Stimulated activated CD4-positive, alpha-beta T cell treated with anti-CD3 and anti-CD28 coated beads, Interleukin-2, amount 100 ng/mL, for 4 hours (primary cell): ENCODE data around the gene CARD11.

ENCODE experiments used
- DNase-seq: peaks from one replicate; pipeline ENCODE4 v3.0.0-alpha.2; 2020; ENCODE audit warnings: low read depth

Gene CARD11

GRCh38 chr7:2872296-2872874, 171.3 kb downstream of the CARD11 start:
- no peak for DNase-seq

- peak; percentile 26 for DNase-seq
Observed at GRCh38 chr7:2870471-2870931, 173.2 kb downstream of the CARD11 start.

- no peak for DNase-seq
Observed at GRCh38 chr7:2869981-2870380, 173.7 kb downstream of the CARD11 start.

GRCh38 chr7:2866601-2867000, 177.1 kb downstream of the CARD11 start:
- DNase-seq = no peak

GRCh38 chr7:2864999-2865670, 178.5 kb downstream of the CARD11 start:
- peak; percentile 56 for DNase-seq

GRCh38 chr7:2864204-2864985, 179.3 kb downstream of the CARD11 start:
- DNase-seq = no peak

- peak; percentile 54 for DNase-seq
Observed at GRCh38 chr7:2863461-2864066, 180.1 kb downstream of the CARD11 start.

GRCh38 chr7:2862831-2863361, 180.8 kb downstream of the CARD11 start:
- no peak for DNase-seq

- no peak for DNase-seq
Observed at GRCh38 chr7:2861509-2861908, 182.2 kb downstream of the CARD11 start.

- DNase-seq = no peak
Observed at GRCh38 chr7:2860627-2861133, 183.0 kb downstream of the CARD11 start.

GRCh38 chr7:2859952-2860351, 183.7 kb downstream of the CARD11 start:
- DNase-seq = no peak

GRCh38 chr7:2858621-2859020, 185.0 kb downstream of the CARD11 start:
- no peak for DNase-seq

GRCh38 chr7:2856388-2857169, 187.1 kb downstream of the CARD11 start:
- DNase-seq = no peak
